CD4-positive, alpha-beta memory T cell (primary cell): ENCODE results near the gene KDM3A. TPM values are rescaled to one million over a fixed set of nuclear protein-coding genes. Genes with fewer than 3 reads are reported as not detected.
A peak's percentile ranks its signal among the peaks of the same experiment; 100 is the strongest.

Experiments used
- CTCF ChIA-PET: fragments of 350-600 bp; sonication (Branson Sonifier 250); formaldehyde crosslinking; loops from one replicate; lab custom pipeline; 2021; ENCODE audit warnings: inconsistent platforms; ENCODE audit not compliant: partially characterized antibody; lab: Charles Lee
- POLR2A ChIA-PET: fragments of 350-600 bp; sonication (Branson Sonifier 250); formaldehyde crosslinking; loops from one replicate; lab custom pipeline; 2021; ENCODE audit not compliant: partially characterized antibody; lab: Charles Lee
- DNase-seq, 5 donors: peaks; one replicate each; pipeline versions ENCODE4 v3.0.0 to v3.0.0-alpha.2; 2020 to 2022; ENCODE audit warnings: mixed read lengths in 1 of 5
- H3K27ac ChIP-seq: one replicate; pipeline ENCODE4 v1.7.0; 2013; ENCODE audit warnings: low read depth, low read length
- H3K27me3 ChIP-seq: 2 replicates; pipeline ENCODE4 v1.7.0; 2013; ENCODE audit warnings: mild to moderate bottlenecking, low read length, moderate library complexity; ENCODE audit not compliant: insufficient read depth
- H3K36me3 ChIP-seq: 2 replicates; pipeline ENCODE4 v1.7.0; 2013; ENCODE audit warnings: mild to moderate bottlenecking, low read length, moderate library complexity; ENCODE audit not compliant: insufficient read depth
- H3K4me1 ChIP-seq: 2 replicates; pipeline ENCODE4 v1.7.0; 2013; ENCODE audit warnings: mild to moderate bottlenecking, low read length, moderate library complexity; ENCODE audit not compliant: insufficient read depth
- H3K4me3 ChIP-seq, 2 donors: one replicate each; pipeline ENCODE4 v1.7.0; 2013; ENCODE audit warnings: low read length in 2 of 2, mild to moderate bottlenecking in 1 of 2
- H3K9me3 ChIP-seq, 2 donors: one replicate each; pipeline ENCODE4 v1.7.0; 2013; ENCODE audit warnings: low read length in 2 of 2, control low read depth in 1 of 2; ENCODE audit not compliant: control insufficient read depth in 1 of 2
- H3K27ac Mint-ChIP-seq, 7 donors: one replicate each; pipeline ENCODE4 v1.8.0; 2020 to 2021; ENCODE audit warnings: mixed read lengths in 7 of 7, mild to moderate bottlenecking in 6 of 7, inconsistent platforms in 3 of 7, moderate library complexity in 3 of 7
- H3K27me3 Mint-ChIP-seq, 2 donors: one replicate each; pipeline ENCODE4 v1.8.0; 2020 to 2021; ENCODE audit warnings: mixed read lengths in 2 of 2
- H3K36me3 Mint-ChIP-seq, 2 donors: one replicate each; pipeline ENCODE4 v1.8.0; 2020 to 2021; ENCODE audit warnings: mixed read lengths in 2 of 2, inconsistent platforms in 1 of 2, mild to moderate bottlenecking in 1 of 2
- H3K4me1 Mint-ChIP-seq, 4 donors: one replicate each; pipeline ENCODE4 v1.8.0; 2020 to 2021; ENCODE audit warnings: mixed read lengths in 4 of 4, mild to moderate bottlenecking in 1 of 4
- H3K4me3 Mint-ChIP-seq, 8 donors: one replicate each; pipeline ENCODE4 v1.8.0; 2020 to 2021; ENCODE audit warnings: mixed read lengths in 8 of 8, mild to moderate bottlenecking in 7 of 8, moderate library complexity in 6 of 8, inconsistent platforms in 3 of 8
- H3K9me3 Mint-ChIP-seq, 8 donors: one replicate each; pipeline ENCODE4 v1.8.0; 2020 to 2021; ENCODE audit warnings: mixed read lengths in 8 of 8, mild to moderate bottlenecking in 5 of 8, inconsistent platforms in 3 of 8, moderate library complexity in 1 of 8
- intact Hi-C: fragments of 100-400 bp; cut with micrococcal nuclease; formaldehyde crosslinking; loops from one replicate; pipeline ENCODE4 v1.15.1; 2023
- polyA plus RNA-seq, 2 donors: library from polyadenylated mRNA; unstranded; fragments of 300-500 nt; fragmentation: Illumina TruSeq; gene quantifications; one replicate each; pipeline ENCODE4 v1.2.3, GENCODE V29; 2021
- total RNA-seq, 2 experiments: library from RNA; stranded (reverse); gene quantifications; one replicate each; pipeline ENCODE4 v1.2.3, GENCODE V29; 2021

KDM3A gene
- total and polyA plus RNA-seq, 4 experiments from 2014 or later, result 17.2 to 164 (median 99.1) TPM

DNA sequence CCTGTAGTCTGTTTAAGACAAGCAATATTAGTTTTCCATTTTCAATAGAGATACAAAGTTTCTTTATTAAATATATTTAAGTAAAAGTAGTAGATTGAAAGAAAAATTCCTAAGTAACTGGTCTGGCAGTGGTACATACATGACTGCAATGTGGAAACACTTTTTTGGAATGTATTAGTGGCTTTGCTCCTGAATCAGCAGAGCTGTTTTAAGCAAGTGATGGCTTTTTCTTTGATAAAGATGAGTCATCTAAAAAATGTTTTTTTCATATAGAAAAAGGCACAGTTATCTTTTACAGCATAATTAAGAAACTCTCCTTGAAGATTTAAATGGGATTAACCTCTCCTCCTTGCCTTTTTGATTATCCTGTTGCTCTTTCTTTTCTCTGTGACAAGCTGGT is 34.9 kb downstream of the KDM3A start:
- H3K9me3 ChIP-seq, result no peaks in the 10 kb centered on the region
- Mint-ChIP-seq H3K9me3 (no peaks in the 10 kb centered on the region), H3K27me3 (no peaks in the 10 kb centered on the region), H3K4me3 (no peak overlapping the region), H3K4me1 (peaks cover 20 to 30% (median 22%) of the 10 kb centered on the region in 4 donors), H3K27ac (peak overlapping the region in 5 of 7 donors; percentile 15 to 87 (median 77)), H3K36me3 (peaks cover 76 to 91% of the 10 kb centered on the region in 2 donors)
- no peaks in the 10 kb centered on the region for H3K27me3 ChIP-seq
- no peak overlapping the region for H3K27ac ChIP-seq
- CTCF ChIA-PET, result interaction anchor here (1.1 kb wide), 1 partner anchor 9 kb away, joined by 3 read pairs; no protein-coding TSS in a partner anchor
- H3K4me3 ChIP-seq, result no peak overlapping the region
- no peaks in the 10 kb centered on the region for H3K4me1 ChIP-seq
- intact Hi-C loops, result no loop called here
- DNase-seq, result no peak
- H3K36me3 ChIP-seq, result peaks cover 86% of the 10 kb centered on the region
- POLR2A ChIA-PET, result interaction anchor here (2.2 kb wide), 1 partner anchor 35 kb away, joined by 9 read pairs; the partner anchor contains the start of gene KDM3A

DNA sequence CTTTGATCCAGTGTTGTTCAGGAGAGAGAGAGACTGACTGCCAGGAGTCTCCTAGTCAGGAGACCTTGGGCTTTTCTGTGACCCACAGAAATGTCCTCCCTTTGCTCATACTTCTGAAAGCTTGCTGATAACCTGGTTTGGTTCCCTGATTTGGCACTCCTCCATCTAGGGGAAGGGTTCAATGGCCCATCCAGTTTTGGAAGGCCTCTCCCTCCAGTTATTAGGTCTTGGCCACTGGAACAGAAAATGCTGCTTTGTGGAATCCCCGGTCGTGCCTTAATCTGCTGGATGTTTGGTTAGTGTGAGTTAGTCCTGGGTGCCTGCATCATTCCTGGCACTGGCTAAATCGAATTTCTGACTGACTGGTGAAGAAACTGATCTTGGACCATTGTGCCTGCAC is 35.7 kb downstream of the KDM3A start:
- intact Hi-C loops, result no loop called here
- POLR2A ChIA-PET, result interaction anchor here (2.2 kb wide), 1 partner anchor 36 kb away, joined by 9 read pairs; the partner anchor contains the start of gene KDM3A
- H3K4me3 Mint-ChIP-seq, result no peak overlapping the region
- no peaks in the 10 kb centered on the region for H3K27me3 Mint-ChIP-seq
- Histone ChIP-seq H3K27ac (no peak overlapping the region), H3K36me3 (peaks cover 87% of the 10 kb centered on the region), H3K4me1 (no peaks in the 10 kb centered on the region), H3K27me3 (no peaks in the 10 kb centered on the region), H3K4me3 (no peak overlapping the region), H3K9me3 (no peaks in the 10 kb centered on the region)
- H3K27ac Mint-ChIP-seq, result peak overlapping the region in 5 of 7 donors; percentile 15 to 77 (median 36)
- no peak for DNase-seq
- peaks cover 73 to 92% of the 10 kb centered on the region in 2 donors for H3K36me3 Mint-ChIP-seq
- CTCF ChIA-PET, result interaction anchor here (0.8 kb wide), 1 partner anchor 10 kb away, joined by 3 read pairs; no protein-coding TSS in a partner anchor
- no peaks in the 10 kb centered on the region for H3K9me3 Mint-ChIP-seq
- H3K4me1 Mint-ChIP-seq, result peaks cover 20 to 26% (median 22%) of the 10 kb centered on the region in 4 donors

DNA sequence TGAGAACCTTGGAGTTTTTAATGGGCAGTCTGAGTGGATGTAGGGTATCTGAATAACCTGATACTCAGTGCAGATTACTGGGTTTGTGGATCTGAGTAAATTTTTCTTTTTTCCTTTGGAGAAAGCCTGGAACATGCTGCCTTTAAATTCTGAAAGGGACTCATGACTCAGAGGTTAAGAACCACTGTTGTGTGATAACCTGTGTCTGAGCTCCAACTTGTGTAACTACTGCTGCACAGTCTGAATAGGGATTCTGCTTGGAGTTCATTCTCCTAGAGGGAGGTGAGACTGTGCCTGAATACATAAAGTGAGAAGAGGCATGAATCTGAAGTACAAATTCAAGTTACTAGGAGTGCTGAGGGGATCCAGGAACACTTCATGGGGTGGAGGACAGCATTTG is 36.2 kb downstream of the KDM3A start:
- DNase-seq, result no peak
- peaks cover 88% of the 10 kb centered on the region for H3K36me3 ChIP-seq
- H3K9me3 Mint-ChIP-seq, result no peaks in the 10 kb centered on the region

GRCh38 chr2:86480105-86480504 is 38.9 kb downstream of the KDM3A start:
- H3K9me3 Mint-ChIP-seq, result no peaks in the 10 kb centered on the region
- no peak overlapping the region for H3K4me3 ChIP-seq
- no peak for DNase-seq
- no peak overlapping the region for H3K27ac ChIP-seq
- H3K27ac Mint-ChIP-seq, result peak overlapping the region in 4 of 7 donors; percentile 23 to 53 (median 44)
- no peaks in the 10 kb centered on the region for H3K9me3 ChIP-seq
- H3K27me3 Mint-ChIP-seq, result no peaks in the 10 kb centered on the region
- peaks cover 6 to 17% (median 15%) of the 10 kb centered on the region in 4 donors for H3K4me1 Mint-ChIP-seq
- H3K4me1 ChIP-seq, result no peaks in the 10 kb centered on the region
- H3K36me3 ChIP-seq, result peaks cover 92% of the 10 kb centered on the region
- intact Hi-C loops, result no loop called here
- POLR2A ChIA-PET, result interaction anchor here (0.6 to 1.9 kb wide), 4 partner anchors 8 to 39 kb away, joined by 3 to 5 read pairs (median 4); partner anchors contain the start of gene KDM3A
- H3K4me3 Mint-ChIP-seq, result no peak overlapping the region
- H3K36me3 Mint-ChIP-seq, result peaks cover 84 to 96% of the 10 kb centered on the region in 2 donors
- CTCF ChIA-PET, result interaction anchor here (3.2 kb wide), 1 partner anchor 259 kb away, joined by 10 read pairs; no protein-coding TSS in a partner anchor
- no peaks in the 10 kb centered on the region for H3K27me3 ChIP-seq

More for the DNA sequence above, 36.2 kb downstream of the KDM3A start:
- ChIA-PET POLR2A (interaction anchor here (2.2 kb wide), 1 partner anchor 37 kb away, joined by 9 read pairs; the partner anchor contains the start of gene KDM3A), CTCF (interaction anchor here (0.8 to 1.0 kb wide), 2 partner anchors 10 to 198 kb away, joined by 3 read pairs; no protein-coding TSS in a partner anchor)
- Mint-ChIP-seq H3K27me3 (no peaks in the 10 kb centered on the region), H3K4me3 (no peak overlapping the region), H3K27ac (peak overlapping the region in 4 of 7 donors; percentile 15 to 75 (median 27)), H3K4me1 (peaks cover 18 to 26% (median 23%) of the 10 kb centered on the region in 4 donors), H3K36me3 (peaks cover 74 to 93% of the 10 kb centered on the region in 2 donors)
- Histone ChIP-seq H3K27me3 (no peaks in the 10 kb centered on the region), H3K4me3 (no peak overlapping the region), H3K4me1 (no peaks in the 10 kb centered on the region), H3K9me3 (no peaks in the 10 kb centered on the region), H3K27ac (no peak overlapping the region)
- intact Hi-C loops, result no loop called here

- intact Hi-C loops, result no loop called here
- peaks cover 5 to 15% (median 11%) of the 10 kb centered on the region in 4 donors for H3K4me1 Mint-ChIP-seq
- CTCF ChIA-PET, result no interaction called here
These were observed 40.9 kb downstream of the KDM3A start for GRCh38 chr2:86482034-86482433.

GRCh38 chr2:86484385-86484784 is 43.2 kb downstream of the KDM3A start:
- ChIA-PET CTCF (interaction anchor here (1.3 kb wide), 1 partner anchor 190 kb away, joined by 5 read pairs; no protein-coding TSS in a partner anchor), POLR2A (no interaction called here)
- Histone ChIP-seq H3K27me3 (no peaks in the 10 kb centered on the region), H3K27ac (no peak overlapping the region), H3K9me3 (no peaks in the 10 kb centered on the region), H3K4me1 (no peaks in the 10 kb centered on the region), H3K4me3 (no peak overlapping the region), H3K36me3 (peaks cover 93% of the 10 kb centered on the region)
- intact Hi-C loops, result no loop called here
- no peaks in the 10 kb centered on the region for H3K27me3 Mint-ChIP-seq
- H3K27ac Mint-ChIP-seq, result peak overlapping the region in 4 of 7 donors; percentile 24 to 81 (median 45)
- H3K36me3 Mint-ChIP-seq, result peaks cover 91 to 96% of the 10 kb centered on the region in 2 donors
- no peaks in the 10 kb centered on the region for H3K9me3 Mint-ChIP-seq
- no peak for DNase-seq
- peaks cover 0 to 12% (median 8%) of the 10 kb centered on the region in 4 donors for H3K4me1 Mint-ChIP-seq
- no peak overlapping the region for H3K4me3 Mint-ChIP-seq

More at GRCh38 chr2:86482034-86482433, 40.9 kb downstream of the KDM3A start:
- Mint-ChIP-seq H3K36me3 (peaks cover 89 to 97% of the 10 kb centered on the region in 2 donors), H3K27ac (peak overlapping the region in 4 of 7 donors; percentile 12 to 92 (median 50)), H3K9me3 (no peaks in the 10 kb centered on the region), H3K4me3 (no peak overlapping the region), H3K27me3 (no peaks in the 10 kb centered on the region)
- H3K27ac ChIP-seq, result no peak overlapping the region
- no peaks in the 10 kb centered on the region for H3K27me3 ChIP-seq
- POLR2A ChIA-PET, result interaction anchor here (1.2 kb wide), 1 partner anchor 10 kb away, joined by 3 read pairs; no protein-coding TSS in a partner anchor
- H3K4me1 ChIP-seq, result no peaks in the 10 kb centered on the region
- DNase-seq, result no peak
- H3K4me3 ChIP-seq, result no peak overlapping the region
- peaks cover 94% of the 10 kb centered on the region for H3K36me3 ChIP-seq
- no peaks in the 10 kb centered on the region for H3K9me3 ChIP-seq

GRCh38 chr2:86485103-86485502 is 43.9 kb downstream of the KDM3A start:
- no peak overlapping the region for H3K27ac ChIP-seq
- Mint-ChIP-seq H3K9me3 (no peaks in the 10 kb centered on the region), H3K4me3 (no peak overlapping the region), H3K27me3 (no peaks in the 10 kb centered on the region), H3K36me3 (peaks cover 92 to 96% of the 10 kb centered on the region in 2 donors), H3K27ac (peak overlapping the region; percentile 33 to 81 (median 45)), H3K4me1 (peaks cover 0 to 12% (median 8%) of the 10 kb centered on the region in 4 donors)
- POLR2A ChIA-PET, result no interaction called here
- no peaks in the 10 kb centered on the region for H3K9me3 ChIP-seq
- DNase-seq, result no peak
- H3K4me1 ChIP-seq, result no peaks in the 10 kb centered on the region
- CTCF ChIA-PET, result interaction anchor here (1.3 kb wide), 1 partner anchor 189 kb away, joined by 5 read pairs; no protein-coding TSS in a partner anchor
- intact Hi-C loops, result no loop called here
- H3K27me3 ChIP-seq, result no peaks in the 10 kb centered on the region
- no peak overlapping the region for H3K4me3 ChIP-seq
- H3K36me3 ChIP-seq, result peaks cover 92% of the 10 kb centered on the region
